ENCODE data around the gene DMD.

DNA sequence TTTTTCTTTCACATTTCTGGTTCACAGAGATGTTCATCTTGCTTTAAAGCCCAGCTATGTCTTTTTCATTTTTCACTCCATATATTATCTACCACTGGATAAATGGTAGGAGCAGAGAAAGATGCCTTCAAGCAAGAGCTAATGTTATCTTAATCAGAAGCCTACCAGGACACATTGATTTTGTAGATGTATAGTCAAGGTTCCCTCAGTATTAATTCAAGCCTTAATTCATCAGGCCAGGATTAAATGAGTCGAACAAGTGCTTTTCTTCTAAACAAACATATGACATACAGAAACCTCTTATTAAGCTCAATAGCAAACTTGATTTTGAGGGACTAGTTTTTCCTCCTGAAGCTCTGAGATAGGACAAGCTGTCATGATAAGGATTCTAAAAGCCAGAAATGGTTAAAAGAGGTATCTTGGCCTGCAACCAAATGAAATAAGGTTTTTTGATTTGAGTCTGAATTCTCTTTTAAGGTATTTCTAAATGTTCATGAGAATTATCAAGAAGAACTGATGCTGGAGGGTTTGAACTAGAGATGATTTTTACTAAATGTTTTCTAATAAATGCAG, 2057.8 kb downstream of the DMD start:
- TF ChIP-seq, protein P1, sequence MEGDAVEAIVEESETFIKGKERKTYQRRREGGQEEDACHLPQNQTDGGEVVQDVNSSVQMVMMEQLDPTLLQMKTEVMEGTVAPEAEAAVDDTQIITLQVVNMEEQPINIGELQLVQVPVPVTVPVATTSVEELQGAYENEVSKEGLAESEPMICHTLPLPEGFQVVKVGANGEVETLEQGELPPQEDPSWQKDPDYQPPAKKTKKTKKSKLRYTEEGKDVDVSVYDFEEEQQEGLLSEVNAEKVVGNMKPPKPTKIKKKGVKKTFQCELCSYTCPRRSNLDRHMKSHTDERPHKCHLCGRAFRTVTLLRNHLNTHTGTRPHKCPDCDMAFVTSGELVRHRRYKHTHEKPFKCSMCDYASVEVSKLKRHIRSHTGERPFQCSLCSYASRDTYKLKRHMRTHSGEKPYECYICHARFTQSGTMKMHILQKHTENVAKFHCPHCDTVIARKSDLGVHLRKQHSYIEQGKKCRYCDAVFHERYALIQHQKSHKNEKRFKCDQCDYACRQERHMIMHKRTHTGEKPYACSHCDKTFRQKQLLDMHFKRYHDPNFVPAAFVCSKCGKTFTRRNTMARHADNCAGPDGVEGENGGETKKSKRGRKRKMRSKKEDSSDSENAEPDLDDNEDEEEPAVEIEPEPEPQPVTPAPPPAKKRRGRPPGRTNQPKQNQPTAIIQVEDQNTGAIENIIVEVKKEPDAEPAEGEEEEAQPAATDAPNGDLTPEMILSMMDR (IDR thresholded peaks at IDR 0.05; ENCODE audit: low read length): no peak
- no peak for TF ChIP-seq EZH2 (optimal IDR thresholded peaks at IDR 0.05; ENCODE audit: low read depth, low read length)

Measured in MM.1S (cell line).